Measurements from ENCODE around the gene SLC2A13. TPM values are rescaled to one million over a fixed set of nuclear protein-coding genes. Genes with fewer than 3 reads are reported as not detected.

The SLC2A13 gene
- total and polyA plus RNA-seq, 2 donors (not counting 3 experiments of a cell fraction or from before 2014, with no cell fraction given), result 1.2 to 4.9 TPM

GRCh38 chr12:39736406-39736805 lies 369.5 kb downstream of the SLC2A13 start:
- intact Hi-C loops (cut with micrococcal nuclease), result no loop called here

DNA sequence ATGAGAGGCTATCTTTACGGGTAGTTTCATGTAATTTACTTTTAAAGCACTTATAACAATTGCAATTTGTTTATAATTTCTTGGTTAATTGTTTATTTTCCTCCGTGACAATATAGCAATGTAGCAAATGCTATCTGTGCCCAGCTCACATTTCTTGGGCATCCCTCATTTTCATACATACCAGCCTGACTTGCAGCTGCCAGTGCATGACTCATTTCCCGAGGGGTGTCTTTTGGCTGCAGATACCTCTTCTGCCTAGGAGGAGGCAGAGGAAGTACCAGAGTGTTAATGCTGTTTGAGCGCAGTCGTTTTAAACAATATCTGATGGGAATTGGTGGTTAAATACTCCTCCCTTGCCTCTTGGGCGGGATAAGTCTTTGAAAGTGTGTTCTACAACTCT lies 382.1 kb downstream of the SLC2A13 start:
- no peak for FAIRE-seq
- H4K20me1 ChIP-seq (replicated peaks; ENCODE audit: control insufficient read depth, extremely low read depth, insufficient read depth, low read length), result no peaks in the 10 kb centered on the region

More at GRCh38 chr12:39736406-39736805, 369.5 kb downstream of the SLC2A13 start:
- Histone ChIP-seq H4K20me1 (replicated peaks; ENCODE audit: control insufficient read depth, extremely low read depth, insufficient read depth, low read length) (no peaks in the 10 kb centered on the region), H3K9ac (replicated peaks; ENCODE audit: extremely low read depth, insufficient read depth, low read length) (no peak overlapping the region), H3K4me2 (ENCODE audit: insufficient read depth, low read length) (no peak overlapping the region), H3K36me3 (ENCODE audit: control insufficient read depth in 2 of 2, extremely low read depth in 1 of 2, insufficient read depth in 2 of 2, low read length in 2 of 2) (no peaks in the 10 kb centered on the region), H3K27ac (ENCODE audit: insufficient read depth, low read depth, low read length) (no peak overlapping the region), H2AFZ (ENCODE audit: low read depth, low read length) (no peak overlapping the region), H3K9me3 (replicated peaks; ENCODE audit: control insufficient read depth, insufficient read depth, low read length) (no peaks in the 10 kb centered on the region), H3K79me2 (ENCODE audit: control insufficient read depth, insufficient read depth, low read length) (no peaks in the 10 kb centered on the region), H3K9me1 (replicated peaks; ENCODE audit: control insufficient read depth, extremely low read depth, insufficient read depth, low read length) (no peaks in the 10 kb centered on the region), H3K4me3 (replicated peaks in 1 of 3; ENCODE audit: insufficient read depth in 1 of 3, low read depth in 1 of 3, low read length in 3 of 3) (no peak overlapping the region), H3K27me3 (ENCODE audit: control insufficient read depth in 2 of 2, insufficient read depth in 2 of 2, low read length in 2 of 2) (no peaks in the 10 kb centered on the region), H3K4me1 (ENCODE audit: control insufficient read depth, extremely low read depth, insufficient read depth, low read length) (no peaks in the 10 kb centered on the region)
- ChIA-PET POLR2A (no interaction called here), CTCF (no interaction called here)
- BruUV-seq (replicated peaks), result no TSS peak
- TF ChIP-seq, protein P1, sequence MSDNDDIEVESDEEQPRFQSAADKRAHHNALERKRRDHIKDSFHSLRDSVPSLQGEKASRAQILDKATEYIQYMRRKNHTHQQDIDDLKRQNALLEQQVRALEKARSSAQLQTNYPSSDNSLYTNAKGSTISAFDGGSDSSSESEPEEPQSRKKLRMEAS (IDR thresholded peaks at IDR 0.05; ENCODE audit: insufficient read depth, insufficient read length), result no peak
- TF ChIP-seq EZH2 (IDR thresholded peaks at IDR 0.05; ENCODE audit: borderline replicate concordance, low read depth, low read length, severe bottlenecking), result no peak
- no peak for TF ChIP-seq GATA2 (IDR thresholded peaks at IDR 0.05; ENCODE audit: insufficient read depth, insufficient read length, low read depth, low read length)
- DNase-seq (ENCODE audit: low read depth, low spot score), result no peak
- no peak for FAIRE-seq
- dilution Hi-C loops (cut with MboI; ENCODE audit: extremely low pct_ligation_motif_present, low sequenced_read_pairs), result no loop called here

More for the DNA sequence above, 382.1 kb downstream of the SLC2A13 start:
- Histone ChIP-seq H3K27me3 (ENCODE audit: control insufficient read depth in 2 of 2, insufficient read depth in 2 of 2, low read length in 2 of 2) (no peaks in the 10 kb centered on the region), H2AFZ (ENCODE audit: low read depth, low read length) (no peak overlapping the region), H3K36me3 (ENCODE audit: control insufficient read depth in 2 of 2, extremely low read depth in 1 of 2, insufficient read depth in 2 of 2, low read length in 2 of 2) (no peaks in the 10 kb centered on the region), H3K4me1 (ENCODE audit: control insufficient read depth, extremely low read depth, insufficient read depth, low read length) (no peaks in the 10 kb centered on the region), H3K4me2 (ENCODE audit: insufficient read depth, low read length) (no peak overlapping the region), H3K27ac (ENCODE audit: insufficient read depth, low read depth, low read length) (no peak overlapping the region), H3K79me2 (ENCODE audit: control insufficient read depth, insufficient read depth, low read length) (no peaks in the 10 kb centered on the region), H3K9me3 (replicated peaks; ENCODE audit: control insufficient read depth, insufficient read depth, low read length) (no peaks in the 10 kb centered on the region), H3K9ac (replicated peaks; ENCODE audit: extremely low read depth, insufficient read depth, low read length) (no peak overlapping the region), H3K4me3 (replicated peaks in 1 of 3; ENCODE audit: insufficient read depth in 1 of 3, low read depth in 1 of 3, low read length in 3 of 3) (no peak overlapping the region), H3K9me1 (replicated peaks; ENCODE audit: control insufficient read depth, extremely low read depth, insufficient read depth, low read length) (no peaks in the 10 kb centered on the region)
- POLR2A ChIA-PET, result no interaction called here
- no peak for TF ChIP-seq JUN (IDR thresholded peaks at IDR 0.05; ENCODE audit: borderline replicate concordance, insufficient read depth, insufficient read length, low read depth)
- TF ChIP-seq FOS (IDR thresholded peaks at IDR 0.05; ENCODE audit: borderline replicate concordance, insufficient read depth, low read length), result peak; percentile 27
- BruUV-seq (replicated peaks), result no TSS peak
- no peak for DNase-seq (ENCODE audit: low read depth, low spot score)
- dilution Hi-C loops (cut with MboI; ENCODE audit: extremely low pct_ligation_motif_present, low sequenced_read_pairs) (no loop called here), intact Hi-C loops (cut with micrococcal nuclease) (no loop called here)
- CTCF ChIA-PET, result no interaction called here
